ENCODE measurements around the gene BLOC1S5.

GRCh38 chr6:8041913-8042583 is 22.1 kb downstream of the BLOC1S5 start:
- TF ChIP-seq EP300 (IDR thresholded peaks at IDR 0.05) (no peak), CTCF (IDR thresholded peaks at IDR 0.05) (no peak), POLR2A (IDR thresholded peaks at IDR 0.05) (no peak)

Measured in tibial nerve (tissue), 4 donors.